Right lobe of liver (tissue), 6 donors: Measurements from ENCODE around the gene SLC25A44. TPM values are rescaled to one million over a fixed set of nuclear protein-coding genes. Genes with fewer than 3 reads are reported as not detected.

Experiments used
- ATAC-seq, 4 donors: fragments of 200-7000 bp; cut with Tn5 transposase; one replicate each; pipeline ENCODE4 v1.9.1; 2020; ENCODE audit warnings: mild to moderate bottlenecking in 4 of 4, moderate library complexity in 4 of 4
- DNase-seq, 3 donors: peaks; one replicate each; pipeline ENCODE4 v3.0.0-alpha.2; 2020
- H3K27ac ChIP-seq, 3 donors: fragments of 200-600 bp; one replicate each; pipeline ENCODE4 v1.8.0; 2022
- H3K27me3 ChIP-seq, 2 donors: fragments of 200-600 bp; one replicate each; pipeline ENCODE4 v1.8.0; 2022
- H3K36me3 ChIP-seq, 4 donors: fragments of 200-600 bp; sonication (generic) in 1 of 4; one replicate each; pipeline versions ENCODE4 v1.5.1 to v1.8.0; 2017 to 2022; ENCODE audit warnings: control low read depth in 1 of 4
- H3K4me1 ChIP-seq, 4 donors: fragments of 200-600 bp; sonication (generic) in 1 of 4; one replicate each; pipeline versions ENCODE4 v1.5.1 to v1.8.0; 2017 to 2022; ENCODE audit warnings: control low read depth in 1 of 4
- H3K4me3 ChIP-seq, 3 donors: fragments of 200-600 bp; one replicate each; pipeline ENCODE4 v1.8.0; 2022
- H3K9me3 ChIP-seq, 4 donors: fragments of 200-600 bp; sonication (generic) in 1 of 4; one replicate each; pipeline versions ENCODE4 v1.5.1 to v1.8.0; 2017 to 2022; ENCODE audit warnings: control low read depth in 1 of 4
- CTCF ChIP-seq, 4 donors: fragments of 200-600 bp in 3 of 4; fragments of 450-650 bp in 1 of 4; IDR thresholded peaks; one replicate each; pipeline versions ENCODE4 v1.5.1 to v1.8.0; 2016 to 2022; ENCODE audit warnings: antibody characterized with exemption in 4 of 4, mild to moderate bottlenecking in 2 of 4
- POLR2A ChIP-seq: fragments of 450-650 bp; IDR thresholded peaks from one replicate; pipeline ENCODE4 v1.6.1; 2017; ENCODE audit warnings: antibody characterized with exemption, mild to moderate bottlenecking
- WGBS: methylation state at CpG from one replicate; pipeline ENCODE4 v1.1.6; 2018; ENCODE audit warnings: low coverage, low lambda C conversion rate; ENCODE audit not compliant: insufficient coverage; ENCODE audit errors: missing lambda C conversion rate; 5-methylcytosine and 5-hydroxymethylcytosine counted together
- intact Hi-C, 2 donors: fragments of 100-400 bp; cut with DNase I; formaldehyde crosslinking; loops; one replicate each; pipeline versions ENCODE4 v1.11.2 to v1.14.1; 2022
- total RNA-seq, 6 experiments: library from RNA; depleted of rRNA in 2 of 6; stranded (reverse); fragments of >200 nt in 2 of 6; fragmentation: NEBNext Ultra II Directional in 3 of 6; extraction: Animal tissue kit (Norgen Biotek cat#: 25700) in 3 of 6; gene quantifications; one replicate each; pipeline versions ENCODE4 v1.1.0 to v1.2.4, GENCODE V29; 2016 to 2023
- donor health status: DM: no; HTN: yes; CAD: no.
- donor health status: DM: no; HTN: no; CAD: no.
- donor health status: DM: no; HTN: no; CAD: no.
- donor health status: DM: no; HTN: yes; CAD: no.
- donor health status: DM: no; HTN: yes; CAD: no.

The SLC25A44 gene
- total RNA-seq, 6 experiments from 2014 or later = 19.1 to 30.5 (median 20.0) TPM

- intact Hi-C loops = no loop called here
- DNase-seq (peak; percentile 76 to 82 (median 77)), ATAC-seq (peak; percentile 64 to 81 (median 78))
- Histone ChIP-seq H3K27ac (peak overlapping the region in 1 of 3 donors; percentile 66), H3K36me3 (no peaks in the 10 kb centered on the region), H3K4me3 (peak overlapping the region in 1 of 3 donors; percentile 31), H3K4me1 (peaks cover 0 to 7% (median 0%) of the 10 kb centered on the region in 4 donors), H3K9me3 (no peaks in the 10 kb centered on the region), H3K27me3 (no peaks in the 10 kb centered on the region)
- TF ChIP-seq POLR2A = no peak
- TF ChIP-seq CTCF (IDR thresholded peaks at IDR 0.05) = no peak
- 22% methylated on average over 15 of the region's 22 CpGs for WGBS
Measured at GRCh38 chr1:156160743-156161171, 33.1 kb upstream of the SLC25A44 start.

GRCh38 chr1:156162430-156163037 lies 31.4 kb upstream of the SLC25A44 start:
- intact Hi-C loops = no loop called here
- DNase-seq (peak in 1 of 3 donors; percentile 48), ATAC-seq (no peak)
- WGBS = 90% methylated on average over 3 of the region's 5 CpGs
- H3K36me3 ChIP-seq = no peaks in the 10 kb centered on the region
- H3K9me3 ChIP-seq = no peaks in the 10 kb centered on the region
- H3K4me1 ChIP-seq = peaks cover 0 to 7% (median 0%) of the 10 kb centered on the region in 4 donors
- H3K27me3 ChIP-seq = no peaks in the 10 kb centered on the region
- TF ChIP-seq POLR2A (no peak), CTCF (IDR thresholded peaks at IDR 0.05) (no peak)
- peak overlapping the region in 2 of 3 donors; percentile 66 to 69 for H3K27ac ChIP-seq
- no peak overlapping the region for H3K4me3 ChIP-seq

- no peaks in the 10 kb centered on the region for H3K9me3 ChIP-seq
- intact Hi-C loops = no loop called here
- TF ChIP-seq CTCF (IDR thresholded peaks at IDR 0.05) (no peak), POLR2A (no peak)
- peak in 1 of 3 donors; percentile 4 for DNase-seq
- H3K4me3 ChIP-seq = no peak overlapping the region
- H3K4me1 ChIP-seq = peaks cover 0 to 7% (median 0%) of the 10 kb centered on the region in 4 donors
- WGBS = no CpG with 5 or more reads among the region's 1 CpG
- H3K27me3 ChIP-seq = no peaks in the 10 kb centered on the region
- H3K36me3 ChIP-seq = no peaks in the 10 kb centered on the region
- no peak overlapping the region for H3K27ac ChIP-seq
- ATAC-seq = no peak
Measured at GRCh38 chr1:156163712-156164111, 30.2 kb upstream of the SLC25A44 start.

GRCh38 chr1:156164125-156164831 lies 29.6 kb upstream of the SLC25A44 start:
- TF ChIP-seq POLR2A (no peak), CTCF (IDR thresholded peaks at IDR 0.05) (no peak)
- H3K36me3 ChIP-seq = no peaks in the 10 kb centered on the region
- no peaks in the 10 kb centered on the region for H3K9me3 ChIP-seq
- DNase-seq (no peak), ATAC-seq (no peak)
- H3K27me3 ChIP-seq = no peaks in the 10 kb centered on the region
- H3K4me1 ChIP-seq = peaks cover 0 to 7% (median 0%) of the 10 kb centered on the region in 4 donors
- 72% methylated on average over 3 of the region's 6 CpGs for WGBS
- H3K27ac ChIP-seq = no peak overlapping the region
- intact Hi-C loops = no loop called here
- H3K4me3 ChIP-seq = no peak overlapping the region
